ENCODE results near the gene TNFAIP6.

GRCh38 chr2:151353995-151354394, 3.4 kb upstream of the TNFAIP6 start:
- no peak for TF ChIP-seq POLR2AphosphoS5 (IDR thresholded peaks at IDR 0.05; ENCODE audit: borderline replicate concordance, low read depth, low read length)
- TF ChIP-seq EZH2 (IDR thresholded peaks at IDR 0.05) = no peak
